DMS79 (cell line): ENCODE data around the gene MASP1.

Source experiments
- DNase-seq: peaks from one replicate; lab custom pipeline; 2025; lab: John Stamatoyannopoulos, UW

MASP1 gene, protein sequence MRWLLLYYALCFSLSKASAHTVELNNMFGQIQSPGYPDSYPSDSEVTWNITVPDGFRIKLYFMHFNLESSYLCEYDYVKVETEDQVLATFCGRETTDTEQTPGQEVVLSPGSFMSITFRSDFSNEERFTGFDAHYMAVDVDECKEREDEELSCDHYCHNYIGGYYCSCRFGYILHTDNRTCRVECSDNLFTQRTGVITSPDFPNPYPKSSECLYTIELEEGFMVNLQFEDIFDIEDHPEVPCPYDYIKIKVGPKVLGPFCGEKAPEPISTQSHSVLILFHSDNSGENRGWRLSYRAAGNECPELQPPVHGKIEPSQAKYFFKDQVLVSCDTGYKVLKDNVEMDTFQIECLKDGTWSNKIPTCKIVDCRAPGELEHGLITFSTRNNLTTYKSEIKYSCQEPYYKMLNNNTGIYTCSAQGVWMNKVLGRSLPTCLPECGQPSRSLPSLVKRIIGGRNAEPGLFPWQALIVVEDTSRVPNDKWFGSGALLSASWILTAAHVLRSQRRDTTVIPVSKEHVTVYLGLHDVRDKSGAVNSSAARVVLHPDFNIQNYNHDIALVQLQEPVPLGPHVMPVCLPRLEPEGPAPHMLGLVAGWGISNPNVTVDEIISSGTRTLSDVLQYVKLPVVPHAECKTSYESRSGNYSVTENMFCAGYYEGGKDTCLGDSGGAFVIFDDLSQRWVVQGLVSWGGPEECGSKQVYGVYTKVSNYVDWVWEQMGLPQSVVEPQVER

DNA sequence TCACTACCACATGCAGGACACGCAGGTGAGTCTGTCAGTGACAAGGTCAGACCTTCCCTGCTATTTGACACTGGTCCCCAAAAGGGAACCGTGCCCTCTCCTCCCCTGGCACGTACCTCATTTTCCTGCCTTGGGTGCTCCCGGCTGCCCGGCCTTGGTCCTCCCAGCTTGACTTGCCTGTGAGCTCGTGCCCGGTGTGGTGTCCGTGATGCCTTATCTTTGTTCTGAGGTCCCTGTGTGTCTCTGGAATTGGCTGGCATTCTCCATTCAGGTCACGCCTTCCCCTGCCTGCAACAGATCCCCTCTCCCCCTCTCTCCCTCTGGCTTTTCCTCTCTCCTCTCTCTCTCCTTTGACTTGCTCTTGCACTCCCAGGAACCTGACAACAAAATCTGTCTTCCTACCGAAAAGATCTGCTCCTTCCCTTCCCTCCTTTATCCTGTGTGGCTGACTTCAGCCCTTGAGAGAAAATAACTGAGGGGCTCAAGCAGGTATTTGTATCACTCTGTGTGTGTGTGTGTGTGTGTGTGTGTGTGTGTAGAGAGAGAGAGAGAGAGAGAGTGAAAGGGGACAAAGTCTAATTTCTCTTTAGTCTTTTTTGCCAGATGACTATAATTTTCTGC is at the start of gene MASP1:
MASP1 (minus strand) TSS at position 226 of the 621 bp plus-strand sequence; CDS start at position 121, 105 bp downstream.
- DNase-seq = no peak

DNA sequence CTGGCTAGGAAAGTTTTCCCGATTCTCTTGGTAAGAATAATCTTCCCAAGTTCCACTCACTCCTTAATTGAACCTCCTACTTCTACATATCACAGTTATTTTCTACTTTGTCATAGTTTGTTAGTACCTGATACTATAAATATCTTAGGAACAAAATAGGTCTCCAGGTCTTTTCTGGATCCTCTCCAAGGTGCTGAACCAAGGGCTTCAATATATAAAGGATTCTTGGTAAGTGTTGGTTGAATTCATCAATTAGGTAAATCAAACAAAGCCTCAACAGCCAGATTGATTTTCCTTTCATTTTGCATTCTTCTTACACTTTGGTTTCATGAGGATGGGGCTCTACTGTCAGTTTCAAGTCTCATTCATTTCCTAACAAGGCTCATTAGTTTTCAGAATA is 49.0 kb upstream of the MASP1 start:
- DNase-seq = no peak

DNA sequence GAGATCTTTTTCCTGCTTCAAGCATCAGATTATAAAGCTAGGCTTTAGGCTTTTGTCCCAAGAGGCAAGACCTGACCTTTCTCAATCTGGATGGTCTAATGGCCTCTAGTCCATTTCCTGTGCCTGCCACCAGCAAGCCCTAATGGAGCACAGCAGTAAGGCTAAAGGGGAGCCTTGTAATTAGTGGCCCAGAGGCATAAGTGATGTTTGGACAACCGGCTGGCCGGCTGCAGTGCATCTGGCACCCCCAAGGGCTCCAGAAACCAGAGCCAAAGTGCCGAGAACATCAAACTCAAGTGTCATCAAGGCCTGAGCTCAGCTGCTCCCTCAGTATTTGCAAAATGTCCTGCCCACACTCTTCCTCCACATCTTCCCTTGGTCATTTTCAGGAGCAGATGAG is 44.8 kb upstream of the MASP1 start:
- DNase-seq = no peak

DNA sequence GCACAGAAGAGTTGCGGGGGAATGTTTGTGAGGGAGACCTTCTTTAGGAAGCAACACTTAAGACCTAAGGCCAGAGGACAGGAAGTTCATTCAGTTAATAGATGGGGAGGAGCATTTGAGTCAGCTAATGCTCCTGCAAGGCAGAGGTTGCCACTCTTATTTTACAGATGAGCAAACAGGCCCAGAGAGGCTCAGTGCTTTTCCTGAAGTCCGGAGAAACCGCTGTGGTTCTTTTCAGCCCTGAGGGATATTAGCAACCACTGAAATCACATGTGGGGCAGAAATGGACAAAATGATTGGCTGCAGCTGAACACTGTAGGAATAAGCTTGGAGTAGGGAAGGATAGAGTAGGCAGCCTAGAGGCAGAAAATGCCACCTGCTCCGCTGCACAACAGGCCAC is 43.4 kb upstream of the MASP1 start:
- DNase-seq = no peak

DNA sequence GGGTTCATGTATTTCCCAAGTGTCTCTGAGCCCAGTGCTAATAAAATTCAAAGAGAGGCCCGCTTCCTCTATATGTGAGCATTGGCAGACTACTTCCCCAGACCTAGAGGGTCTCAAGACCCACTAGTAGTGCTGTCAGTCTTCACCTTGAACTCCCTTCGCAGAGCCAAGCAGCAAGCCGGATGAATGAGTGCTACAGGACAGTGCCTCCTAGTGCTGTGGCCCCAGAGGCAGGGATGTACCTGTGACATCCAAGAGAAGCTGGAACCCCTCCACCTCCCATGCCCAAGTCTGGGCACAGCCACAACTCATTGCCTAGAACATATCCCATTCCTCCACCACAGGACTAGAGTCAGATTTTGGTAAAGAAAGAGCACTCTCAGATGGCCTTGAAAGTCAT is 37.2 kb upstream of the MASP1 start:
- DNase-seq = no peak

DNA sequence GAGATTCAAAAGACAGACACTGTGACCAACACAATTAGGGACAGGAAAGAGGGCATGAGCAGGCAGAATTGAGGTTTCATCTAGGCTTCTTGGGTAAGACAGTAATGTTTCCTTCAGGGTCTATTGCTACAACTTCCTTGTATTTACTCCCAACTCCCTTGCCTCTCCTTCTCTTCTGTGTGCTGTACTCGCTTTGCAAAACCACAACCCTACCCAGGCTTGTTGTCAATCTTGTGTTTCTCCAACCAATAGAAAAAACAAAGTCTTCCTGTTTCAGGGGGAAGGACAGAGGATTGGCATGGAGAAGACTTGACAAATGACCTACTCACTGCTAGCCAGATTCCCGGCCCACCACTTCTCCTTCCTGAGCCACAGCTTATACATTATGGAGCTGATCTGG is 36.3 kb upstream of the MASP1 start:
- no peak for DNase-seq

DNA sequence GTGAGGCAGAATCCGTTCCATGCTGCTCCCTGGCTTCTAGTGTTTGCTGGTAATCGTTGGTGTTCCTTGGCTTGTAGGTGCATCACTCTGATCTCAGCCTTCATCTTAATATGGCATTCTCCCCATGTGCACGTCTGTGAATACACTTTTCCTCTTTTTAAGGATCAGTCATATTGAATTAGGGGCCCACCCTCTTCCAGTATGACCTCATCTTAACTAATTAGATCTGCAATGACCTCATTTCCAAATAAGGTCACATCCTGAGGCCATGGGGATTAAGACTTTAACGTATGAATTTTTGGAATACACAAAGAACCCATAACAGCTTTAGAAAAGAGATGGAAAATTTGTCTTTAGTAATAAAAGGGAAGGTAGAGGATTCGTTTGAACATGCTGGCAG is 34.1 kb upstream of the MASP1 start:
- no peak for DNase-seq

DNA sequence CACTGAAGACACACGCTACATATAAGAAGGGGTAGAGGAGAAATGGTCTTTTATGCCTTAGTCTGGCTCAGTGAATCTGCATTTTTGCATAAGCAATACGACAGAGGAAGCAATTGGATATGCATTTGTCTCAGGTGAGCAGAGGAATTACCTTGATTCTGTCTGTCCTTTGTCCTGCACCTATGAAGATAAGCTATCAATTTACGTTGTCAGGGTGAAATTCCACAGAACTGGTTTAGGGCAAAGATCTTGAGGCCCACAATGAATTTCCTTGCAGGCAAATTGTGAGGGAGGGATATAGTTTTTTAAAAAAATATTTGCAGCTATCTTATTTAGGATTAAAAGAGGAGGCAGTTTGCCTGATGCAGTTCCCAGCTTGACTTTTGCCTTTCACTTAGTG is 31.6 kb upstream of the MASP1 start:
- no peak for DNase-seq

DNA sequence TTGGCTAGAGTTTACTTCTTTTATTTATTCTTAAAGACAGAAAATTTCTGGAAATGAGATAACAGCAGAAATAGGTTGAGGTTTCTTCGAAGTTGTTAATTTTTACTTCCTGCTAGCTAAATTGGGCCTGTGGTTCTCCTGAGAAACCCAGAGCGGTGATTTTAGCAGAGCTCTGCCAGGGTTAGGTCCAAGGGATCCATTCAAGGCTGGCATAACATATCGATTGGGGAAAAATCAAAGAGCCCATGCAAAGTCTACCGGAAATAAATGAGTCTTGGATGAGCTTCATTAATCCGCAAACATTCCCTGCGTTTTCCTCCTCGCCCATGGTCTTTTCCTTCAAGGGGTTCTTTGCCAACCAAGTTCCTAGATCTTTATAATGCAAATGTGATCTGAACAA is 30.8 kb upstream of the MASP1 start:
- DNase-seq = no peak

DNA sequence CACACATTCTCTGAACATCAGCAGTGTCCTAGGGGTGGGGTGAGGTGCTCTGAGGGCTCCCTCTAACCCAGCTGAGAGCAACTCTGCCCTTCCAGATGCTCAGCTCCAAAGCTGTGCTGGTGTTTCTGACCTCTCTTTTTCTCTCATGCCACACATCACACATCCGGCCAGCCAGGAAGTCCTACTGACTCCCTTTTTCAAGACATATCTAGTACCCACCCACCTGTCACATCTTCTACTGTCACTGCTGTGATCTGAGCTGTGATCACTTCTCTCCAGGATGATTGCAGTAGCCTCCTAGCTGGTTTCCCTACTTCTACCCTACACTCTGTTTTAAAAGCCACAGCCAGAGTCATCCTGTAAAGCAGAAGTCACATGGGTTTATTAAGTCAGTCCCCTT is 30.2 kb upstream of the MASP1 start:
- DNase-seq = no peak

DNA sequence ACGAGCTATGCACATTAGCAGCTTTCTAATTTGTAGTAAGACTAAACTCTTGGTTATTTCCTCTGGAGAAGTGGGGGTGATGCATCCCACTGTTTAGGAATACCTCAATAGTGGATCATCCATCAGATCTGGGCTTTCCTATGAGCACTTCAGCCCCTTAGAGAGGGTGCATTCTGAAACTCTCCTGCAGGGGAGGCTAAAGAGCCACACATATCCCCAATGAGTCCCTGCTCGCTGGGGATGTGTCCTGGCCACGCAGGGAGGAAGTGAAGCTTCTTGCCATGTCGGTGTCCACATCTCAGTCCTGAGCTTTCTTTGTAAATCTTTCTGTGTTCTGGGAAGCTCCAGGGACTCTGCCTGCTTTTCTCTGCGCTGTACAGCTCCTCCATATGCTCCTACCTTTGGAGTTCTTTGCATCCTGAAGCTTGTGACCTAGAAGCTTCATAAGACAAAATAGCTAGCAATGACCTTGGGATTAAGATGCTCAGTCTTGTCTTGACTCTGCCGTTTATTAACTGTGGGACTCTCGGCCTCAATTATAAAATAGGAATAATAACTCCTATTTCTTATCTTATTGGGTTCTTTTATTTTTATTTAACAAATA is 28.3 kb upstream of the MASP1 start:
- peak; percentile 18 for DNase-seq

DNA sequence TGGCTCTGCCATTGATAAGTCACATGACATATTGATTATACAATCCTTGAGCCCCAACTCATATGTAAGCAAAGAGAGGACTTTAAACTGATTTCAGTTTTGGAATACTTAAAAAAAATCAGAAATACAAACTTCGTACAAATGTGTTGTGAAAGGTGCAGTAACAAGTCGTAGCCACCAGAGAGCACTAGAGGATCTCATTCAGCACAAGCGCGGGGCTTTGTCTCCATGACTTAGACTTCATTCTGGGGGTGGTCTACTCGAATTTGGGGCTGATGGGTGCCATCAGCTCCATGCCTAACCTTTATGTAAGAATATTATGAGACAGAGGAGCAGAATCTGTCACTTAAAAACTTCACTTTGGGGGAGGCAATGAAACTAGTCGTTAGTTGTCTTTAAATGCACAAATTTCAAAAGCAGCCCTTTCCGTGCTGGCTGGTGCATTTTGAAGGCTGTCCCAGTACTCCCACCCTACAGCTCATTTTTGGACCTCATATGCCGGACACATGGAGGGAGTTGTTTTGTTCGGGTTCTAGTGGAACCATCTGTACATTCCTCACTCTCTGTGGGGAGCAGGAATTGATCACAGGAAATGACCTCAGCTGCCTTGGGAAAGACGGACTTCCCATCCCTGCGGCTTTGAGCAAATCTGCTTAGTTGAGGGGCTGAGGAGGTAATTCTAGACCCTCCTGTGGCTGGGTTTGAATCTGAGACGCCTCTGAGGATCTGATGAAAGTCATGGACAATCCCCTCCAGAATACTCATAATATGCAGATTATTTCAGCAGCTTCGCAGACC is 27.5 kb upstream of the MASP1 start:
- peak; percentile 21 for DNase-seq

DNA sequence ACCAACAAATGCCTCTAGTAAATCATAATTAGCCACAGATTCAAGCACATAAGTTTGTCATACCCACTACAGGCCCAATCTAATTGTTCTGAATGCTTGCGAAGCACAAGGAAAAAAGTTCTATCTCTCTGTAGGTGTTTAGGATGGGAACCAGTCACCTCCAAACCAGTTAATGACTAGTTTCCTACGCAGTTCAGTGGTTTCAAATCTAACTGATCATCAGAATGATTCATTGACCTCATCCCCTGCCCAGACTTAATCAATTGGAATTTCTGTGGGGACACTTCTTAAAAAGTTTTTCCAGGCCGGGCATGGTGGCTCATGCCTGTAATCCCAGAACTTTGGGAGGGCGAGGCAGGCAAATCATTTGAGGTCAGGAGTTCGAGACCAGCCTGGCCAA is 24.3 kb upstream of the MASP1 start:
- DNase-seq = no peak

DNA sequence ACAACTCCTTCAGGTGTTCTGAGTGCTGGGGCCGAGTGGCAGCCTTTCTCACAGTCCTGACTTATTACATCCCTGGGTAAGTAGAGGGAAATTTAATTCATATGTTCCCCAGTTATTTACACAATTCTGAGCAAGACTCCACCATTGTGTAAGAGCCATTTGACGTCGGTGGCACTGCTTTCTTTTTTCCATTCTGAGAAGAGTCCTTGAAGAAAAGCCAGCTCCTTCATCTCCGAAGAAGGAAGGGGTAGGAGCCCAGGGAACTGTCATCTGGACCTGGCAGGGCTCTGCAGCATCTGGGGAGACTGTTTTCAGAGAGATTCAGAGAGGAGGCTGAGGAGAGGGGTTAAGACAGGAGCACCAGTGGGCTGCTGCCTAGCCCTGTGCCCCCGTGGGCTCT is 22.6 kb upstream of the MASP1 start:
- DNase-seq = no peak

DNA sequence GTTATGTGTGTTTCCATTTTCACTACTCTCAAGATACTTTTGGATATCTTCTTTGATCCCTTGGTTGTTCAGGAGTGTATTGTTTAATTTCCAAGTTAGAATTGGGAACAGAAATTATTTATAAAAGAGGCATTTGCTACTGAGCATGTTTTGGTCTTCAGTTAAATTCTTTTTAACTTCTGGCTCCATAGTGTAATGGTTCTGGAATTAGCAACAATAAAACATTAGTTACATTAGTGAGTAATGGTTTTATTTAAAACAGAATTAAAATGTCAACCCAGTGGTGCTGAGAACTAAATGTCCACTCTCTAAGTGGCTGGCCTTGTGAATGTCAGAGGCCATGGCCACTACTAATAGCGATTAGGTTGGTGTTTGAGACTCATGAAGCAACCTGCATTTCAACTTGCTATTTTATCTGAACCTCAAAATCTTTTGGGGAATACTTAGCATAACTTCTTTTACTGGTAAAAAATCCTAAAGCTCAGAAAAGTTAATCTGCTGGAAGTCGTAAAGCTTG is 19.5 kb upstream of the MASP1 start:
- no peak for DNase-seq

DNA sequence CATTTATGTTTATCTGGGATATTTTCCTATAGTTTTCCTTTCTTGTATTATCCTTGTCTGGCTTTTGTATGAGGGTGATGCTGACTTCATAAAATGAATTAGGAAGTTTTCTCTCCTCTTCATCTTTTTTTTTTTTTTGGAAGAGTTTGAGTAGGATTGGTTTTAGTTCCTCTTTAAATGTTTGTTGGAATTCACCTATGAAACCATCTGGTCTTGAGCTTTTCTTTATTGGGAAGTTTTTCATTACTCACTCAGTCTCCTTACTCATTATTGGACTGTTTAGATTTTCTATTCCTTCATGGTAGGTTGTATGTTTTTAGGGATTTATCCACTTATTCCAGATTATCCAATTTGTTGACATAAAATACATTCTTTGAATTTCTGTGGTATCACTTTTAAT is 18.7 kb upstream of the MASP1 start:
- DNase-seq = no peak

DNA sequence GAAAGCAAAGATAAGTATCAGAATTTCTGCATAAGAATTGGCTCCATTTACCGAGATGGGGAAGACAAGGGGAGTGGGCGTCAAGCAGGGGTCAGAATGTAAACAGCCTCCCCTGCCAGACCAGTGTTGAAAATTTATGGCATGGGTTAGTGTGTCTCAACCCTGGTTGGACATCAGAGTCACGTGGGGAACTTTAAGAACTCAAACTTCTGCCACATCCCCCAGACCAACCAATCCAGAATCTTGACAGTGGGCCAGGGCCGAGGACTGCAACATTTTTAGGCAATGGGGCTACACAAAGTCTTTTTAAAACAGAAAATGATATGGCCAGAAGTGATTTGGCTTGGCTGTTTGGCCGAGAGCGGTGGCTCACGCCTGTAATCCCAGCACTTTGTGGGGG is 14.3 kb upstream of the MASP1 start:
- no peak for DNase-seq

DNA sequence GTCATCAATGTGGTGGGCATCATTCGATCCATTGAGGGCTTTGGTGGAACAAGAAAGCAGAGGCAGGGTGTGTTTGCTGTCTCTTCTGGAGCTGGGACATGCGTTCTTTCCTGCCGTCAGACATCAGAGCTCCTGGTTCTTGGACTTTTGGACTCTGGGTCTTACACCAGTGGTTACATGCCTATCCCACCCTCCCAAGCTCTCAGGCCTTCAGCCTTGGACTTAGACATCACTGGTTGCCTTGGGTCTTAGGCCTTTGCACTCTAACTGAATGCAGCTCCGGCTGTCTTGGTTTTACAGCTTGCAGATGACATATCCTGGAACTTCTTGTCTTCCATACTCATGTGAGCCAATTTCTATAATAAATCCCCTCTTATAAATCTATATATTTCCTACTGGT is 8.1 kb upstream of the MASP1 start:
- no peak for DNase-seq

DNA sequence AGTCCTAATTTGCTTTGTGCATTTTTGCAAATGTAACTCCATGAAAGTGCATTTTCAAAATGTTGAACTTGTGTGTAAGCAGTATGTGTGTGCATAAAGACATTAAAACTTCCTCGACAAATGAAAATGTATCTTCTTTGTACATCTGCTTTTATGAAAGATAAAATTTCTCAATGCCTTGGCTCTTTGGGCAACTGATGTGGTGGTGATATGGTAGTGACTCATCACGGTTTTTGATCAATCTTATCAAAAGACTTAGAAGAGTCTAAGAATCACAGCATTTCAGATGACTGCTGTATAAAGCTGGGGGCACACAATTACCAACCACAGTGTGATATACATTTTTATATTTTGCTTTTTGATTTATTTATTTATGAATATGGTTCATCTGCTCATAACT is 5.4 kb upstream of the MASP1 start:
- no peak for DNase-seq

DNA sequence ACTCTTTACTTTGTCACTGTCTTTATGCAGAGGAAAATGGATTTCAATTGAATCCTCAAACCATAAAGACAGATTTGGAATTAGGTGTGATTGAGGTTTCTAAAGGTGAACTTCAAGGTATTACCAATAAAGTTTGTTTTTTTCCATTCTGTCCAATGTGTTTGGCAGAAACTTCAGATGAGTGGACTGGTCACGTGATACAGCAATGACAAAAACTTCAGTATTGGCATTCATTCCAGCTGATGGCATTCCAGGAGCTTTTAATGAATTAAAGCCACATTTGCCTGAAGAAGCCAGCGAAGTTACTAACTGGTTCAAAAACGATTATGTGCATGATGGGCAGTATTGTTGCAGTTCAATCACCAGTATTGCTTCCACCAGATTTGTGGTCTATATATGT is 4.5 kb upstream of the MASP1 start:
- DNase-seq = no peak

DNA sequence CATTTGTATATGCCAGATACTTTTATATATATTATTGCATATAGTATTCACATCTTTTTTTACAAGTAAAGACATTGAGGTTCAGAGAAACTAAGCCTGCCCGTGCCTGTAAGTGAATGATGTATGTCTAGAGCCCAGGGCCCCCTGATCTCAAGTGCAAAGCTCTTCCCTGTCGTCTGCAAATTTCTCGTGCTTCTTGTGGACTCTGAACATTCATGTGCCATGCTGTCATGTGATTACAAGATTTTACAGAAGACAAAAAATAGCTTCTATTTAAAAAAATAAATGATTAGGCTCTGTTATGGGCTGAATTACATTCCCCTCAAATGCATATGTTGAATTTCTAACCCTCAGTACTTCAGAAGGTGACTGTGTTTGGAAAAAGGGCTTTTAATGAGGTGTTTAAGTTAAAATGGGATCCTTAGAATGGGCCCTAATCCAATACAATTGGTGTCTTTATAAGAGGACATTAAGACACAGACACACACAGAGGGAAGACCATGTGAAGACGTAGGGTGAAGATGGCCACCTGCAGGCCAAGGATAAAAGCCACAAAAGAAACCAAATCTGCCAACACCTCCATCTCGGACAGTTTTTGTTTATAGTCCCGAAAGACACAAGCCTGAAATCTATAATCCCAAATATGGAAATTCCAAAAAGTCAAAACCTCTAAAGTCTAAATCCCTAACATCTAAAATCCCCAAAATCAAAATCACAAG is 3.9 kb upstream of the MASP1 start:
- DNase-seq = no peak
